GM20000 (cell line): ENCODE data around the gene DHH.
A peak's percentile ranks its signal among the peaks of the same experiment; 100 is the strongest.

ENCODE experiments used
- DNase-seq: peaks from one replicate; pipeline ENCODE4 v3.0.0; 2012; ENCODE audit warnings: low spot score
- CTCF ChIP-seq: IDR thresholded peaks from 2 replicates; pipeline ENCODE4 v1.5.1; 2012; ENCODE audit warnings: mild to moderate bottlenecking, control low read depth; ENCODE audit errors: extremely low read depth, missing control alignments

DHH gene

GRCh38 chr12:49088150-49088931 is 6.3 kb downstream of the DHH start:
- peak; percentile 89 for DNase-seq
- peak; percentile 96 for TF ChIP-seq CTCF

DNA sequence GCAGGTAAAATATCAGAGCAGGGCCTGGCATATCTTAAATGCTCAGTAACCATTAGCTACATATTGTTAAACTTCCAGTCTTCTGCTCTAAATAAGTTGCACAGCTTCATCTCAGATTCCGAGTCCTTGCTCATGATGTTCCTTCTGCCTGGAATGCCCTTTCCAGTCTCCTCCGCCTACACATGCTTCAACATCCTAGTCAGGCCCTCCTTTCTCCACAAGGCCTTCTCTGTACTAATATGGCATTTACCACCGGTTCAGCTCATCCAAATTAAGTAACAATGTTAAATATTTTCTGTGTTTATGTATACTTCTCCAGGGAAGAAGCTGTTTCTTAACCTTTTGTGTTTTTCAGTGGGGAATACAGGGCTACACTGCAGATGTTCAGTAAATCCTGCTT is 8.5 kb downstream of the DHH start:
- TF ChIP-seq CTCF: no peak
- no peak for DNase-seq

- DNase-seq: no peak
- TF ChIP-seq CTCF: no peak
Observed at GRCh38 chr12:49084438-49084837, 10.2 kb downstream of the DHH start.

- no peak for TF ChIP-seq CTCF
- DNase-seq: no peak
Observed at GRCh38 chr12:49079793-49080192, 14.8 kb downstream of the DHH start.

DNA sequence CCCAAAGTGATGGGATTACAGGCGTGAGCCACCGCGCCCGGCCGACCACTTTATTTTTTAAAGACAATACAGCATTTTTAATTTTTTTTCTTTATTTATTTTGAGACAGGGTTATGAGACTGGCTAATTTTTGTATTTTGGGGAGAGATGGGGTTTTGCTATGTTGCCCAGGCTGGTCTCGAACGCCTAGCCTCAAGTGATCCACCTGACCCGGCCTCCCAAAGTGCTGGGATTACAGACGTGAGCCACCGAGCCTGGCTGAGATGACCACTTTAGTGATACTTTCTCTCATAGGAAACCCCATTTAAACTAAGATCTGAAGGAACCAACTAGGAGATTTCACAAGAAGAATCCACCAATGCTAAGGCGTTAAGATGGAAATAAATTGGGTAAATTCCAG is 23.6 kb downstream of the DHH start:
- no peak for DNase-seq
- TF ChIP-seq CTCF: no peak

DNA sequence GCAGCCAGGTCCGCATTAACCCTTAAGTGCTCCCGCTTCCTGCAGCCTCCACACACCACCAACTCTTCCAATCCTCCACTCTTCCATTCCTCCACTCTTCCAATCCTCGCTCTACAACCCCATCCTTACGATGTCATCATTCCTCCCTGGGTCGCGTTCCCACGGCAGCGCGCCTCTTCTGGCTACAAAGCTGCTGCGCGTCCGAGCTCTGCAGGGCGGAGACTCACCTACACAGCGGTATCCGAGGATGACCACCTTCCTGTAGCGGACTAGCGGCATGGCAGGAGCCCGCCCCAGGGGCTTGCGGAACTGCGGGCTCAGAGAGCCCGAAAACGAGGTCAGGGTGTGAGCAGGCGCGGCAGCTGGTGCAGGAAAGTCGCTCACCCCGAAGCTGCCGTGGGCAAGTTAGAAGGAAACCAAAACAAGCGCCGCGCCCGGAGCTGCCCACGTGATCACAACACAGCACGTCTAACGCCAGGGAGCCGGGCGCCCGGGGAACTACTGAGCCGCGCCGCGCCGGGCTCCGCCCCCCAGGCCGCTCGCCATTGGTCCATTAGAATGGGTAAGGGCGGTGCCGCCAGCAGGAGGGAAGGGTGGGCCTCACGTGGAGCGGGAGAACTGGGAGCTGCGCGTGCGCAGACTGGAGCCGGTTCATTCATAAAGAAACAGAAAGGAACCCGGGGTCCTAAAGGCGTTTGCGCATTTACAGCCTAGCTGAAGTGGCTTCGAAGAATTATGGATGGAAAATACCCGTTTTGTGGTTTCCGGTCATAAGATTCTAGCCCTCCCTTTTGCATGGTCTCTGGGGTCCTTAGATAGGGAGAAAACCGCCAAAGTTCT is 24.9 kb downstream of the DHH start, which contains the start of gene RHEBL1:
RHEBL1 (minus strand) TSS at position 473 of the 840 bp plus-strand sequence; CDS start at position 279, 194 bp downstream.
- peak; percentile 96 for DNase-seq

More for the DNA sequence above, 24.9 kb downstream of the DHH start, which contains the start of gene RHEBL1:
- TF ChIP-seq CTCF: peak; percentile 38
